Stimulated activated CD8-positive, alpha-beta memory T cell treated with anti-CD3 and anti-CD28 coated beads, Interleukin-4, amount 100 ng/mL, for 4 hours (primary cell): Measurements from ENCODE around the gene EPHB4.
"Not testable (repeated sequence)": the region's sequence is repeated elsewhere in the genome, so short reads cannot be mapped to it uniquely, and the experiment has no call there.

Experiments used
- DNase-seq, 2 donors: peaks; one replicate each; pipeline ENCODE4 v3.0.0-alpha.2; 2020; ENCODE audit warnings: low read depth in 2 of 2, low spot score in 1 of 2

Gene EPHB4

DNA sequence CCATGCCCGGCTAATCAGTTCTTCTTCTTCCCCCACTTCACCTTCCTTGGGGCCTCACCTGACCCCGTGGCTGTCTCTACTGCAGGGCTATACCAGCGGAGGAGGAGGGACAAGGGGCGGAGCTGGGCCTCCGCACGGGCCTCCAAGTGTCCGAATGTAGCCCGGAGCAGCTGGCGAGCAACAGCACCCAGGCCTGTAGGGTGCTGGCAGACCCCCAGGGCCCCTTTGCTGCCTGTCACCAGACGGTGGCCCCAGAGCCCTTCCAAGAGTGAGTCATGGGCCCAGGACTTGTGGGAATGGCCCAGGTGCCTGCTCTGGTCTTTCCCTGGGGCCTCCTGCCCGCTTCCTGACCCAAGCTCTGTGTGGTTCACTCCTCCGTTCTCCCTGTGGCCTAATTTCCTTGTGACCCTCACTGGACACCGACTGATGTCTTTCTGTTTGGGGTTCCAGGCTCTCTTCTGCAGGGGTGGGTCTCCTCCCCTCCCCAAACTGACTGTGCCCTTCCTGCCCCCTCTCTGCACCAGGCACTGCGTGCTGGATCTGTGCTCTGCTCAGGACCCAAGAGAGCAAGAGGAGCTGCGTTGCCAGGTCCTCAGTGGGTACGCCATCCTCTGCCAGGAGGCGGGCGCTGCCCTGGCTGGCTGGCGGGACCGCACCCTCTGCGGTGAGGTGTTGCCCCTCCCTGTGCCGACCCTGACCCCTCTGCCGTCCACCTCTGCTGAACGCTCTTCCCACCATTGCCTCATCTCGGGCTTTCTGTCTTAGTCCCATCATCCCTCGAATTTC is 35.2 kb downstream of the EPHB4 start:
- no peak for DNase-seq

DNA sequence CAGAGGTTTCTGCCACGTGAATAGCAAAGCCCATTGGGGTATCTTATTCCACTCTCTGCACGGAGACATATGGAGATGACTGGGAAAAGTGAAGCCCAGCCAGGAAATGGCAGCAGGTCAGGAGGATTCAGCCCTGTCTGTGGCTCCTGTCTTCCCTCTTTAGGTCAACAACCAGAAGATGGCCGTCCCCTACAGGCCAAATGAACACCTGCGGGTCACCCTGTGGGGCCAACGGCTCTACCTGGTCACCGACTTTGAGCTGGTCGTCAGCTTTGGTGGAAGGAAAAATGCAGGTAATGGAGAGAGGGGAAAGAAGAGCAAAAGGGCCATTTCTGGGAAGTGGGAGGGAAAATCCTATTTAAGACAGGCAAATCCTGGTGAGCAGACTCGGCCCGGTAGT is 38.3 kb downstream of the EPHB4 start:
- no peak for DNase-seq

DNA sequence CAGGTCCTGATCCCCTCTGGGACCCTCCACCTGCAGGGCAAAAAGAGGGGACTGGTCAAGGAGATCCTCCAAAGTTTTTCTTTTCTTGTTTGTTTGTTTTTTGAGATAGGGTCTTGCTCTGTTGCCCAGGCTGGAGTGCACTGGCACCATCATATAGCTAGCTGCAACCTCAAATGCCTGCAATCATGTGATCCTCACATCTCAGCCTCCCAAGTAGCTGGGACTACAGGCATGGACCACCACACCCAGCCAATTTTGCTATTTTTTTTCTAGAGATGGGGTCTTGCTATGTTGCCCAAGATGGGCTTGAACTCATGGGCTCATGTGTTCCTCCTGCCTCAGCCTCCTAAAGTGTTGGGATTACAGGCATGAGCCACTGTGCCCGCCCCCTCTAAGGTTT is 41.0 kb downstream of the EPHB4 start:
- no peak for DNase-seq

DNA sequence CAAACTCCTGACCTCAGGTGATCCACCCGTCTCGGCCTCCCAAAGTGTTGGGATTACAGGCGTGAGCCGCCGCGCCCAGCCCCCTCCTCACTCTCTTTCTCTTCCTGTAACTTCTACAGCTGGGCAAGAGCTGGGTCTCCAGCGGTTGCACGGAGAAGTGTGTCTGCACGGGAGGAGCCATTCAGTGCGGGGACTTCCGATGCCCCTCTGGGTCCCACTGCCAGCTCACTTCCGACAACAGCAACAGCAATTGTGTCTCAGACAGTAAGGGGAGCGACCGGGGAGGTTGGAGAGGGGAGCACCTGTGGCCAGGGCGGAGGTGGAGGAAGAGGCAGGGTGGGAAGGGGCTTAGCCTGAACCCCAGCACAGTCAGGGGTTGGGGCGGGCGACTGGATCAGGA is 41.4 kb downstream of the EPHB4 start:
- DNase-seq, result no peak

DNA sequence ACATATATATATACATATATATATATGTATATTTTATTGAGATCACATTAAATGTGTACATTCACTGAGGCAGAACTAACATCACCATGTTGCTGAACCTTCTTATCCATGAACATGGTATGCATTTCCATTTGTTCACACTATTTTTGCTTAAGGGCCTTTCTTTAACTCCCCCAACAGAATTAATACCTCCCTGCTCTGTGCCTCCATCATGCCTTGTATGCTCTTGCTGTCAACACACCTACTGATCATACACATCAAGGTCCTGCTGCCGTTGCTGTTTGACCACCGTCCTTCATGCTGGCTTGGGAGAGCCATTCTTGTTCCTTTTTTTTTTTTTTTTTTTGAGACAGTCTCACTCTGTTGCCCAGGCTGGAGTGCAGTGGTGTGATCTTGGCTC is 43.5 kb downstream of the EPHB4 start:
- no peak for DNase-seq

DNA sequence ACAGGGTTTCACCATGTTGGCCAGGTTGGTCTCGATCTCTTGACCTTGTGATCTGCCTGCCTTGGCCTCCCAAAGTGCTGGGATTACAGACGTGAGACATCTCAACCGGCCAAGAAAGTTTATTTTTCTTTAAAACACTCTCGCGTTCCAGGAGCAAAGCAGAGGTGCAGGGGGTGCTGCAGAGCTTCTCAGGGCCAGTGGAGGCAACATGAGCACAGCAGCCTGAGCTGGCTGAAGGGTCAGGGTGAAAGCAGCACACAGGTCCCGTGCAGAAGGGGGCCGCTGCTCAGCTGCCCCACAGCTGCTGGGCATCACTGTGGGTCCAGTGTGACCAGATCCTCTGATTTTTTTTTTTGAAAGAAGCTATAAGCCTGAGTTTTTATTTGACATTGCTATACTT is 46.1 kb downstream of the EPHB4 start:
- DNase-seq, result no peak

DNA sequence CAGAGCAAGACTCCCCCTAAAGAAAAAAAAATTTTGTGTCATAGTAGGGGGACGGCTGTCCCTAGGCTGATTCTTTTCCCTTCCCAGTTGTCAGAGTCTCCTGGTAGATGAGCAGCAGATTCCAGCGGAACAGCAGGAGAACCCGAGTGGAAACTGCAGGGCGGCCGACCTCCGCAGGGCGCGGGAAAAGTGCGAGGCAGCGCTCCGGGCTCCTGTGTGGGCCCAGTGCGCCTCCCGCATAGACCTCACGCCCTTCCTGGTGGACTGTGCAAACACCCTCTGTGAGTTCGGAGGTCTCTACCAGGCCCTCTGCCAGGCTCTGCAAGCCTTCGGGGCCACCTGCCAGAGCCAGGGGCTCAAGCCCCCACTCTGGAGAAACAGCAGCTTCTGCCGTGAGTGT is 48.0 kb downstream of the EPHB4 start:
- no peak for DNase-seq

DNA sequence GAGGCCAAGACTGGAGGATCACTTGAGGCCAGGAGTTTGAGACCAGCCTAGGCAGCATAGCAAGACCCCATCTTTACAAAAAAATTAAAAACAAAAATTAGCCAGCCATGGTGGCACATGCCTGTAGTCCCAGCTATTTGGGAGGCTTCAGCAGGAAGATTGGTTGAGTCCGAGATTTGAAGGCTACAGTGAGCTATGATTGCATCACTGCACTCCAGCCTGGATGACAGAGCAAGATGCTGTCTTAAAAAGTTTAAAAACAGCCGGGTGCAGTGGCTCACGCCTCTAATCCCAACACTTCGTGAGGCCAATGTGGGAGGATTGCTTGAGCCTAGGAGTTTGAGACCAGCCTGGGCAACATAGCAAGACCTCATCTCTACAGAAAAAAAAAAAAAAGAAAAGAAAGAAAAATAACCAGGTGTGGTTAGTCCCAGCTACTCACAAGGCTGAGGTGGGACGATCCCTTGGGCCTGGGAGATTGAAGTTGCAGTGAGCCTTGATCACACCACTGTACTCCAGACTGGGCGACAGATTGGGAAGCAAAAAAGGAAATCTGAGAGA is 49.2 kb downstream of the EPHB4 start:
- DNase-seq, result no peak

DNA sequence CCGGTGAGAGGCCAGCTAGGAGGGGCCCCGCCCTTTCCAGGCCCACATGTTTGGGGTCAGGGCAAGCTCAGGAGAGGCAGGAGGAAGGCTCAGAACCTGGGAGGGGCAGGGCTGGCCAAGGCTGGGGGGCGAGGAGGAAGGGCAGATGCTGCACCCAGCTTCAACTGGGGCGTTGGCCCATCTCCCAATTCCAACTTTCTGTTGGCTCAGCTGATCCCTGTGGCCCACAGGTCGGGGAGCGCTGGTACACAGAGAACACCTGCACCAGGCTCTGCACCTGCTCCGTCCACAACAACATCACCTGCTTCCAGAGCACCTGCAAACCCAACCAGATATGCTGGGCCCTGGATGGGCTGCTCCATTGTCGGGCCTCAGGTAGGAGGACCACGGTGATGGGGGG is 53.8 kb downstream of the EPHB4 start:
- DNase-seq, result no peak

DNA sequence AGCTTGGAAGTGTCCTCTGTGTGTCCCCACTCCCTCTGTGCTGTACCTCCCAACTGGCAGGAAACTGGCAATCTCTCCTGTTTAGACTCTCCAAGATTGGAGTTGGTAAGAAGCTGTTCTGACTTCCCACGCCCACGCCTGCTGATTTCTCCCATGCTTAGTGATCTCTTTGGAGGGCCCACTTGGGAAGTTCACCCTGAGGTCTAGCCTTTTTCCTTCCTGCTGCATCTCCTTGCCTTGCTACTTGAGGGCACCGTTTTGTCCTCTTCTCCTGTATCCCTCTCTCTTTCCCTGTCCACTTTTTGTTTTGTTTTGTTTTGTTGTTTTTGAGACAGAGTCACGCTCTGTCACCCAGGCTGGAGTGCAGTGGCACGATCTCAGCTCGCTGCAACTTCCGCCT is 58.5 kb downstream of the EPHB4 start:
- DNase-seq, result no peak

DNA sequence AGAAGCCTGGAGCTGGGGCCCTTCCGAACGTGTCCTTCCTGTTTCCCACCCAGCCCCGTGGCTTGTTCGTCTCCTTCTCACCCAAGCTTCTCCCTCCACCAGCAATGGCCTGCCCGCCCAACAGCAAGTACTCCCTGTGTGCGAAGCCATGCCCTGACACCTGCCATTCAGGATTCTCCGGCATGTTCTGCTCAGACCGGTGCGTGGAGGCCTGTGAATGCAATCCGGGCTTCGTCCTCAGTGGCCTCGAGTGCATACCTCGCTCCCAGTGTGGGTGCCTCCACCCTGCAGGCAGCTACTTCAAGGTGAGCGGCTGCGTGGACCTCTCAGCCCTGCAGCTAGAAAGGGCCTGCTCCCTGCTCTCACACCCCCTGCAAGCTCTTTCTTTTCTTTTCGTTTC is 62.1 kb downstream of the EPHB4 start:
- DNase-seq, result no peak

DNA sequence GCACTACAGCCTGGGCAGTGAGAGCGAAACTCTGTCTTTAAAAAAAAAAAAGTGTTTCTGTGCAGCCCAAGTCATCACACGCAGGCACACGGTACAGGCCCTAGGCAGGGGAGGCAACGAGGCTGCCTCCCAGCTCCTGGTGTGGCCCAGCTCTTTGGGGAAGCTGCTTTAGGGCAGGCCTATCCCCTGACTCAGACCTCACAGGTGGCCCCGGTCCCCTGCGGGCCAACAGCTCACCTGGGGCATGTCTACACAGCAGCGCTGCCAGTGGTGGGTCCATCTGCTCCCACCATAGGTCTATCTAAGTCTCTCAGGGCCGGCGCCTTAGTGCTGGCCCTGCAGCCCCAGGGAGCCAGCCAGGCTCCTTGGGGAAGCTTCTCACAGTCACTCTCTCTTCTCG is 62.5 kb downstream of the EPHB4 start:
- DNase-seq, result no peak

DNA sequence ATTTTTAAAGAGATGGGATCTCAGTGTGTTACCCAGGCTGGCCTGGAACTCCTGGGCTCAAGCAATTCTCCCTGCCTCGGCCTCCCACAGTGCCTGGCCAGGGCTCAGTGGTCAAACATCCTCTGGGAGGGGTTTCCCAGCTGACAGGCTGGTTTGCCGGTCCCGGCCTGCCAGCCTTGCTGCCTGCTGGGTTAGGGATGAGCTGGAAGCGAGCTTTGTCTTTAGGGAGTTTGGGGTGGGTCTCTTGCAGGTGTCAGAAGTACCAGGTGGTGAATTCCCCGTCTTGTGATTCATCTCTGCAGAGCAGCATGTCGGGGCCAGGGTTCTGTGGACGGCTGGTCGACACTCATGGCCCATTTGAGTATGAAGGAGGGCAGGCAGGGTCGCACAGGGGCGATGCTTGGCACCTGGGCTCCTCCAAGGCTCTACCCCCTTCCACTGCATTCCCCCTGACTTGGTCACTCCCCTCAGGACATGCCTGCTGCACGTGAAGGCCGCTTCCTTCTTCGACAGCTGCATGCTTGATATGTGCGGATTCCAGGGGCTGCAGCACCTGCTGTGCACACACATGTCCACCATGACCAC is 63.7 kb downstream of the EPHB4 start:
- no peak for DNase-seq

DNA sequence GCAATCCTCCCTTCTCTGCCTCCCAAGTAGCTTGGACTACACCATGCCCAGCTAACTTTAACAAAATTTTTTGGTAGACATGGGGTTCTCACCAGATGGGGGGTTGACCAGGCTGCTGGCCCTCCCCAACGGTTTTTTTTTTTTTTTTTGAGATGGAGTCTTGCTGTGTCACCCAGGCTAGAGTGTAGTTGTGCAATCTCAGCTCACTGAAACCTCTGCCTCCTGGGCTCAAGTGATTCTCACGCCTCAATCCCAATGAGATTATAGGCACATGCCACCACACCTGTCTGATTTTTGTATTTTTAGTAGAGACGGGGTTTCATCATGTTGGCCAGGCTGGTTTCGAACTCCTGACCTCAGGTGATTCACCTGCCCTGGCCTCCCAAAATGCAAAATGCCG is 64.5 kb downstream of the EPHB4 start:
- not testable (repeated sequence) for DNase-seq

DNA sequence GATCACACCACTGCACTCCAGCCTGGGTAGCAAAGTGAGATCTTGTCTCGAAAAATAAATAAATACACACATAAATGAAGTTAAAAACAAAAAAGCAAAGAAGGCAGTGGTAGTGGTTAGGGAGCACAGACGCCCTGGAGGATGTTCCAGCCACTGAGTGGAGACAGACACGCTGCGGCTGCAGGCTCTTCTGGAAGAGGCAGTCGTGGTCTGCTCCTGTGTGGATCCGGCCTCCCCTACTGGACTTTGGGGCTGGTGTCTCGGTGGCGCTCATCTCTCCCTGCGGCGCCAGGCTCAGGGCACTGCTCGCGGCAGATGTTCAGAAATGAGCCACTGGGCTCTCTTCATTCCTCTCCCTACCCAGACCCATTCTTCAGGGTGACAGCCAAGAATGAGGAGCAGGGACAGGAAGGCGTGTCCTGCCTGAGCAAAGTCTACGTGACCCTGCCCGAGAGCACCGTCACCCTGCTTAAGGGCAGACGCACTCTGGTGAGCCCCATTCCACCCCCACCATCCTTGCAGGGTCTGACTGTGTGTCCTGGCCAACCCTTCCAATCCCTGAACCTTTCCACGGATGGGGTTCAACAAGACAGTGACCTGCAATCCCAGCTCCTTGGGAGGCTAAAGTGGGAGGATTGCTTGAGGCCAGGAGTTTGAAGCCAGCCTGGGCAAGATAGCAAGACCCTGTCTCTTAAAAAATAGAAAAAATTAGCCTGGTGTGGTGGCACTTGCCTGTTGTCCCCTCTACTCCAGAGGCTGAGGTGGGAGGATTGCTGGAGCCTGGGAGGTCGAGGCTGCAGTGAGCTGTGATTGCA is 67.8 kb downstream of the EPHB4 start:
- no peak for DNase-seq

DNA sequence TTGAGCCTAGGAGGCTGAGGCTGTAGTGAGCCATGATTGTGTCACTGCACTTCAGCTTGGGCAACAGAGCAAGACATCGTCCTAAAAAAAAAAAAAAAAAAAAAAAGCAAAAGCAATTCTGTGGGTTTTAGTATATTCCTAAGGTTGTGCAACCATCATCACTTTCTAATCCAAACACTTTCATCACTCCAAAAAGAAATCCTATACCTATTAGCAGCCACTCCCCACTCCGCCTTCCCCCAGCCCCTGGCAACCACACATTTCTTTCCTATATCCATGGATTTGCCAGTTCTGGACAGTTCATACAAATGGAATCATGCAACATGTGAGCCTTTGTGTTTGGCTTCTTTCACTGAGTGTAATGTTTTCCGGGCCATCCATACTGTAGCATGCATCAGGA is 73.6 kb downstream of the EPHB4 start:
- DNase-seq, result no peak

DNA sequence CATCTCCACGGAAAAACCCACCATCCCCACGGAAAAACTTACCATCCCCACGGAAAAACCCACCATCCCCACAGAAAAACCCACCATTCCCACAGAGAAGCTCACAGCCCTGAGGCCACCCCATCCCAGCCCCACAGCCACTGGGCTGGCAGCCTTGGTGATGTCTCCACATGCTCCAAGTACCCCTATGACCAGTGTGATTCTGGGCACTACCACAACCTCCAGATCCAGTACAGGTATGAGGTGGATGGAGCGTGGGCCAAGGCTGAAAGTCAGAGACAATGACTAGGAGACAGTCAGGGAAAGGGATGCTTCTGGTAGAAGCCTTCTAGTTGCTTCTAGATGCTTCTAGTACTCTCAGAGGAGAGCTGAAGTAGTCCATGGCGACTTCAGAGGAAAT is 74.3 kb downstream of the EPHB4 start:
- DNase-seq, result no peak
